Jurkat, Clone E6-1 (cell line): ENCODE data around the gene KLF12.

ENCODE experiments used
- DNase-seq: peaks from one replicate; pipeline ENCODE4 v3.0.0-alpha.2; 2011; ENCODE audit warnings: low read depth, low spot score
- H3K4me3 ChIP-seq: 2 replicates; pipeline ENCODE4 v1.5.1; 2011; ENCODE audit warnings: mild to moderate bottlenecking, low read length, control low read depth, moderate library complexity

The KLF12 gene

GRCh38 chr13:74110053-74110452 lies 24.2 kb downstream of the KLF12 start:
- no peak for DNase-seq
- no peak overlapping the region for H3K4me3 ChIP-seq

GRCh38 chr13:74107598-74107997 lies 26.6 kb downstream of the KLF12 start:
- H3K4me3 ChIP-seq, result no peak overlapping the region

GRCh38 chr13:74105871-74106270 lies 28.3 kb downstream of the KLF12 start:
- DNase-seq, result no peak
- no peak overlapping the region for H3K4me3 ChIP-seq

More at GRCh38 chr13:74107598-74107997, 26.6 kb downstream of the KLF12 start:
- DNase-seq, result no peak

GRCh38 chr13:74104661-74105275 lies 29.4 kb downstream of the KLF12 start:
- no peak for DNase-seq
- H3K4me3 ChIP-seq, result no peak overlapping the region

GRCh38 chr13:74103970-74104555 lies 30.1 kb downstream of the KLF12 start:
- DNase-seq, result no peak
- H3K4me3 ChIP-seq, result no peak overlapping the region

- H3K4me3 ChIP-seq, result no peak overlapping the region
- DNase-seq, result no peak
Observed at GRCh38 chr13:74103196-74103595, 31.0 kb downstream of the KLF12 start.

- H3K4me3 ChIP-seq, result no peak overlapping the region
- DNase-seq, result no peak
Observed at GRCh38 chr13:74102691-74103090, 31.5 kb downstream of the KLF12 start.

- no peak for DNase-seq
Observed at GRCh38 chr13:74101436-74101835, 32.8 kb downstream of the KLF12 start.

GRCh38 chr13:74098077-74098476 lies 36.1 kb downstream of the KLF12 start:
- H3K4me3 ChIP-seq, result no peak overlapping the region
- DNase-seq, result no peak

More at GRCh38 chr13:74101436-74101835, 32.8 kb downstream of the KLF12 start:
- no peak overlapping the region for H3K4me3 ChIP-seq

- DNase-seq, result no peak
- H3K4me3 ChIP-seq, result no peak overlapping the region
Observed at GRCh38 chr13:74097116-74097515, 37.1 kb downstream of the KLF12 start.

- no peak for DNase-seq
- no peak overlapping the region for H3K4me3 ChIP-seq
Observed at GRCh38 chr13:74093691-74094090, 40.5 kb downstream of the KLF12 start.

- no peak for DNase-seq
Observed at GRCh38 chr13:74092711-74093110, 41.5 kb downstream of the KLF12 start.

GRCh38 chr13:74090869-74091605 lies 43.2 kb downstream of the KLF12 start:
- H3K4me3 ChIP-seq, result no peak overlapping the region
- DNase-seq, result no peak

More at GRCh38 chr13:74092711-74093110, 41.5 kb downstream of the KLF12 start:
- H3K4me3 ChIP-seq, result no peak overlapping the region

- DNase-seq, result no peak
Observed at GRCh38 chr13:74090397-74090796, 43.8 kb downstream of the KLF12 start.

GRCh38 chr13:74087357-74087756 lies 46.8 kb downstream of the KLF12 start:
- no peak overlapping the region for H3K4me3 ChIP-seq
- DNase-seq, result no peak

More at GRCh38 chr13:74090397-74090796, 43.8 kb downstream of the KLF12 start:
- H3K4me3 ChIP-seq, result no peak overlapping the region
